Measurements from ENCODE around the gene KCTD13. TPM values are rescaled to one million over a fixed set of nuclear protein-coding genes. Genes with fewer than 3 reads are reported as not detected.
"Not testable (repeated sequence)": the region's sequence is repeated elsewhere in the genome, so short reads cannot be mapped to it uniquely, and the experiment has no call there.

The KCTD13 gene
- polyA plus RNA-seq, 1 donor, result 30.4 TPM

- no CpG with 5 or more reads among the region's 14 CpGs for WGBS (ENCODE audit: insufficient coverage, low lambda C conversion rate)
- Histone ChIP-seq H3K4me1 (ENCODE audit: control insufficient read depth, insufficient read depth, low read length) (peaks cover 20% of the 10 kb centered on the region), H3K36me3 (ENCODE audit: control insufficient read depth, insufficient read depth, low read length) (peaks cover 16% of the 10 kb centered on the region), H3K4me3 (ENCODE audit: low read length) (peak overlapping the region; percentile 93), H3K27ac (ENCODE audit: low read length) (peak overlapping the region; percentile 96), H3K9me3 (ENCODE audit: control insufficient read depth, low read depth, low read length) (no peaks in the 10 kb centered on the region), H3K27me3 (ENCODE audit: control insufficient read depth, insufficient read depth, low read length) (no peaks in the 10 kb centered on the region)
- DNase-seq, result no peak
Observed at GRCh38 chr16:29963021-29963743, 37.2 kb upstream of the KCTD13 start.

GRCh38 chr16:29962344-29962994 lies 36.4 kb upstream of the KCTD13 start:
- Histone ChIP-seq H3K4me1 (ENCODE audit: control insufficient read depth, insufficient read depth, low read length) (peaks cover 20% of the 10 kb centered on the region), H3K27ac (ENCODE audit: low read length) (peak overlapping the region; percentile 96), H3K27me3 (ENCODE audit: control insufficient read depth, insufficient read depth, low read length) (no peaks in the 10 kb centered on the region), H3K36me3 (ENCODE audit: control insufficient read depth, insufficient read depth, low read length) (peaks cover 12% of the 10 kb centered on the region), H3K4me3 (ENCODE audit: low read length) (peak overlapping the region; percentile 93), H3K9me3 (ENCODE audit: control insufficient read depth, low read depth, low read length) (no peaks in the 10 kb centered on the region)
- WGBS (ENCODE audit: insufficient coverage, low lambda C conversion rate), result 27% methylated on average over 3 of the region's 18 CpGs
- DNase-seq, result peak; percentile 42 to 73

DNA sequence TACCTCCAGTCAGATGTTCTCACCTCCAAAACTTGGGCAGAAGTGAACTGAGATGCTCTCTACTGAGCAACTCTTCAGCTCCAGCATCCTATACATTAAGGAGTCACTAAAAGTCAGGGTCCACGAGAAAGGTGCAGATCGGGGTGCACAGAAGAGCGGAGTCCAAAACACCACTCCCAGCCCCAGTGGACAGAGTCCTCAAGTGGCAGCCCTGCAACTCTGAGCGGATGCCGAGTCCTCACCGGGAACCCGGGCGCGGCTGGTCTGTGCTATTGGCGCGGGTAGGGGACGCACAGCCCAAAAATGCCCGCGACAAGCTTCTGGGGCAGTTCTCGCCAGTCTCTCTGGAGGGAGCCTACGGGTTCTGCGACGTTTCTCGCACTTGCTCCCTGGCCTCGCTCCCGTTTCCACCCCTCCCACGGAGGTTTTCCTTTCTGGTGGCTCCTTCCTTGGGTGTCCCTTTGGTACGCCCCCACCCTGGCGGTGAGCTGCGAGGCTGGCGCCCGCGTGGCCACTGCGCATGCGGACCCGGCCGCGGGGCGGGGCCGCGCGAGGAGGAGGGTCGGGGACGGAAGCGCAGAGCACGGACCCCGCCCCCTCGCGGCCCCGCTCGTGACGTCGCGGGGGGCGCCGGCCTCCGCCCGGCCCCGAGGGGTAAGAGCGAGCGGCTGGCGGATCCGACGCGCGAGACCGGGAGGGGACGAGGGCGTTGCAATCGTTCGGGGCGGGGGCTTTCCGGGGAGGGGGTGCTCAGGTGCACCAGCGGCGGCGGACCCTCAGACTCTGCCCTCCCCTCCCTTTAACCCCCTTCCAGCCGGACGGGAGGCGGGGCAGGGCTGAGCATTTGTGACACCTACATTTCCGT lies 35.7 kb upstream of the KCTD13 start, which contains the start of gene TMEM219:
TMEM219 (plus strand) TSS at position 601 of the 865 bp plus-strand sequence. CDS start 1,065 bp downstream, outside the sequence.
- Histone ChIP-seq H3K36me3 (ENCODE audit: control insufficient read depth, insufficient read depth, low read length) (peaks cover 8% of the 10 kb centered on the region), H3K27me3 (ENCODE audit: control insufficient read depth, insufficient read depth, low read length) (no peaks in the 10 kb centered on the region), H3K4me1 (ENCODE audit: control insufficient read depth, insufficient read depth, low read length) (peaks cover 20% of the 10 kb centered on the region), H3K9me3 (ENCODE audit: control insufficient read depth, low read depth, low read length) (no peaks in the 10 kb centered on the region), H3K27ac (ENCODE audit: low read length) (peak within 1 kb of the TSS; percentile 96), H3K4me3 (ENCODE audit: low read length) (peak within 1 kb of the TSS; percentile 93)
- no CpG with 5 or more reads among the region's 75 CpGs for WGBS (ENCODE audit: insufficient coverage, low lambda C conversion rate)
- peak; percentile 95 to 97 for DNase-seq

- WGBS (ENCODE audit: insufficient coverage, low lambda C conversion rate), result 60% methylated on average over 2 of the region's 10 CpGs
- no peaks in the 10 kb centered on the region for H3K27me3 ChIP-seq (ENCODE audit: control insufficient read depth, insufficient read depth, low read length)
- H3K27ac ChIP-seq (ENCODE audit: low read length), result peak overlapping the region; percentile 89
- no peak for DNase-seq
- H3K9me3 ChIP-seq (ENCODE audit: control insufficient read depth, low read depth, low read length), result no peaks in the 10 kb centered on the region
- peaks cover 8% of the 10 kb centered on the region for H3K36me3 ChIP-seq (ENCODE audit: control insufficient read depth, insufficient read depth, low read length)
- H3K4me3 ChIP-seq (ENCODE audit: low read length), result peak overlapping the region; percentile 68
- H3K4me1 ChIP-seq (ENCODE audit: control insufficient read depth, insufficient read depth, low read length), result peaks cover 20% of the 10 kb centered on the region
Observed at GRCh38 chr16:29961127-29961478, 35.1 kb upstream of the KCTD13 start.

GRCh38 chr16:29959821-29960220 lies 33.8 kb upstream of the KCTD13 start:
- H3K4me1 ChIP-seq (ENCODE audit: control insufficient read depth, insufficient read depth, low read length), result peaks cover 18% of the 10 kb centered on the region
- no CpG with 5 or more reads among the region's 4 CpGs for WGBS (ENCODE audit: insufficient coverage, low lambda C conversion rate)
- not testable (repeated sequence) for H3K4me3 ChIP-seq (ENCODE audit: low read length); H3K9me3 ChIP-seq (ENCODE audit: control insufficient read depth, low read depth, low read length); H3K36me3 ChIP-seq (ENCODE audit: control insufficient read depth, insufficient read depth, low read length); H3K27me3 ChIP-seq (ENCODE audit: control insufficient read depth, insufficient read depth, low read length); H3K27ac ChIP-seq (ENCODE audit: low read length); DNase-seq

GRCh38 chr16:29959293-29959692 lies 33.3 kb upstream of the KCTD13 start:
- Histone ChIP-seq H3K27me3 (ENCODE audit: control insufficient read depth, insufficient read depth, low read length) (no peaks in the 10 kb centered on the region), H3K4me3 (ENCODE audit: low read length) (no peak overlapping the region), H3K4me1 (ENCODE audit: control insufficient read depth, insufficient read depth, low read length) (peaks cover 16% of the 10 kb centered on the region), H3K9me3 (ENCODE audit: control insufficient read depth, low read depth, low read length) (no peaks in the 10 kb centered on the region), H3K36me3 (ENCODE audit: control insufficient read depth, insufficient read depth, low read length) (peaks cover 4% of the 10 kb centered on the region), H3K27ac (ENCODE audit: low read length) (no peak overlapping the region)
- no CpG with 5 or more reads among the region's 9 CpGs for WGBS (ENCODE audit: insufficient coverage, low lambda C conversion rate)
- DNase-seq, result no peak

GRCh38 chr16:29958756-29959155 lies 32.7 kb upstream of the KCTD13 start:
- Histone ChIP-seq H3K4me1 (ENCODE audit: control insufficient read depth, insufficient read depth, low read length) (peaks cover 16% of the 10 kb centered on the region), H3K27ac (ENCODE audit: low read length) (no peak overlapping the region), H3K4me3 (ENCODE audit: low read length) (no peak overlapping the region), H3K27me3 (ENCODE audit: control insufficient read depth, insufficient read depth, low read length) (no peaks in the 10 kb centered on the region), H3K9me3 (ENCODE audit: control insufficient read depth, low read depth, low read length) (no peaks in the 10 kb centered on the region), H3K36me3 (ENCODE audit: control insufficient read depth, insufficient read depth, low read length) (peaks cover 4% of the 10 kb centered on the region)
- DNase-seq, result no peak
- no CpG with 5 or more reads among the region's 5 CpGs for whole genome bisulfite sequencing (ENCODE audit: insufficient coverage, low lambda C conversion rate)

- Histone ChIP-seq H3K4me1 (ENCODE audit: control insufficient read depth, insufficient read depth, low read length) (peaks cover 16% of the 10 kb centered on the region), H3K36me3 (ENCODE audit: control insufficient read depth, insufficient read depth, low read length) (no peaks in the 10 kb centered on the region), H3K9me3 (ENCODE audit: control insufficient read depth, low read depth, low read length) (no peaks in the 10 kb centered on the region), H3K27me3 (ENCODE audit: control insufficient read depth, insufficient read depth, low read length) (no peaks in the 10 kb centered on the region), H3K4me3 (ENCODE audit: low read length) (no peak overlapping the region), H3K27ac (ENCODE audit: low read length) (peak overlapping the region; percentile 89)
- WGBS (ENCODE audit: insufficient coverage, low lambda C conversion rate), result no CpG with 5 or more reads among the region's 8 CpGs
- DNase-seq, result peak; percentile 68 to 87
Observed at GRCh38 chr16:29951625-29952365, 25.8 kb upstream of the KCTD13 start.

DNA sequence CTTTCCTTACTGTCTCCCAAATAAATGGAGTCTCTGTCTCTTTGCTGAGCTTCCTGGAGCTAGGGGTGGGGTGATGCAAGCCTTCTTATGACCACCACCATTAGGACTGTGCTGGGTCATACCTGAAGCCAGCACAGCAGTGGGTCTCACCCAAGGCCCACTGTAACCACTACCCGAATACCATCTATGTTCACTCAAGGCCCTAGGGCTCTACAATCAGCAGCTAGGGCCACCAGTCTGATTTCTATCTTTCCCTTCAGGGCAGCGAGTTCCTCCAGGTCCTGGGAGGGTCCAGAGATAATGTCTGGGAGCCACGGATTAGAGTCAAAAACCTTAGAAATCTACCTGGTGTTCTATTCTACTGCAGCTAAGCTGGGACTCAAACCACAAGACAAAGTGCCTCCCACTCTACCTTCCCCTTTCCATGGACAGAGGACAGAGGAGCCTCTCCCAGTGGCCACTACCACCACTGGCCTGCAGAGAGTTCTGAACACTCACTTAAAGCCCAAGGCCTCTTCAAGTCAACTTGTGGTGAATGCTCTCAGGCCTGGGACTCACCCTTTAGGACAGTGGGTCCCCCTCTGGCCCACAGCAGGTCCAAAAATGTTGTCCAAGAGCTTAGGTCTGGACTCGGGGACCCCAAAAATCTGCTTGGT lies 24.9 kb upstream of the KCTD13 start:
- Histone ChIP-seq H3K4me3 (ENCODE audit: low read length) (no peak overlapping the region), H3K27ac (ENCODE audit: low read length) (peak overlapping the region; percentile 89), H3K36me3 (ENCODE audit: control insufficient read depth, insufficient read depth, low read length) (no peaks in the 10 kb centered on the region), H3K9me3 (ENCODE audit: control insufficient read depth, low read depth, low read length) (no peaks in the 10 kb centered on the region), H3K4me1 (ENCODE audit: control insufficient read depth, insufficient read depth, low read length) (peaks cover 16% of the 10 kb centered on the region), H3K27me3 (ENCODE audit: control insufficient read depth, insufficient read depth, low read length) (no peaks in the 10 kb centered on the region)
- DNase-seq, result no peak
- WGBS (ENCODE audit: insufficient coverage, low lambda C conversion rate), result no CpG with 5 or more reads among the region's 4 CpGs

Data from large intestine (tissue), 3 donors.